DMS153 treated with DMSO at 0.1 percent for 48 hours (cell line): ENCODE results near the gene SHISA7.
A peak's percentile ranks its signal among the peaks of the same experiment; 100 is the strongest.

Experiments
- DNase-seq: peaks from one replicate; lab custom pipeline; 2025; ENCODE audit not compliant: unreplicated experiment; lab: John Stamatoyannopoulos, UW

SHISA7 gene

DNA sequence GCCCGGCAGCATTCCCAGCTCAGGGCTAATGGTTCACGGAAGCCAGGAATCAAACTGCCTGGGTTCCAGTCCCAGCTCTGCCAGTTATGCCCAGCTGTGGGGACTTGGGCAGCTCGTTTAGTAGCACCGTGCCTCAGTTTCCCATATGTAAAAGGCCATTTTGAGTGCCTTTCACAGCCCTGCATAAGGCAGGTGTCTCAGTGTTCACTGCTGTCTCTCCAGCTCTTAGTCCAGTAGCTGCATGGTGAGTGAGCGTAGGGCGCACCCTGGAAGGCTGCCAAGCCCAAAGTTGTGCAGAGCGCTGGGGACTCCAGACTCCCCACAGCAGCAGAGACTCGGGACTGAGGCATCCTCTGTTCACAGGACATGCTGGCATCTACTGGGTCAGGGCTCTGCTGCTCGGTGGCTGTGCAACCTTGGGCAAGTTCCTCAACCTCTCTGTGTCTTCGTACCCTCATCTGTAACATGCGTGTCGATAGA is 51.9 kb downstream of the SHISA7 start:
- no peak for DNase-seq

DNA sequence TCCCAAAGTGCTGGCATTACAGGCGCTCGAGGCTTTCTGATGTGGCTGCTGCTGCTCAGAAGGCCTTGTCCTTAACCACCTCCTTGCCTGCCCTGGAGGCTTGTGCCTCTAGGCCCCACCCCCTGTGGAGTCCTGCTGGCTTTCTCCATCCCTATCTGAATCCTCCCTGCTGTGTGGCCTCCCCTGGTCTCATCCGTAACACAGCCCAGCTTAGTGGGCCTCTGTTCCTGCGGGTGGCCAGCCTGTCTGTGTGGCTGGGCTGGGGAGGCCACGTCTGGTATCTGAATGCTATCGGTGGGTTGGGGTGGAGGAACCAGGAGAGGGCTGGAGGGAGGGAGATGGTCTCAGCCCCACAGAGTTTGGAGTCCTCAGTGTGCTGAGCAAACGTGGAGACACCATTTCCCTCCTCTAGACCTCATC is 52.6 kb downstream of the SHISA7 start:
- DNase-seq, result no peak

DNA sequence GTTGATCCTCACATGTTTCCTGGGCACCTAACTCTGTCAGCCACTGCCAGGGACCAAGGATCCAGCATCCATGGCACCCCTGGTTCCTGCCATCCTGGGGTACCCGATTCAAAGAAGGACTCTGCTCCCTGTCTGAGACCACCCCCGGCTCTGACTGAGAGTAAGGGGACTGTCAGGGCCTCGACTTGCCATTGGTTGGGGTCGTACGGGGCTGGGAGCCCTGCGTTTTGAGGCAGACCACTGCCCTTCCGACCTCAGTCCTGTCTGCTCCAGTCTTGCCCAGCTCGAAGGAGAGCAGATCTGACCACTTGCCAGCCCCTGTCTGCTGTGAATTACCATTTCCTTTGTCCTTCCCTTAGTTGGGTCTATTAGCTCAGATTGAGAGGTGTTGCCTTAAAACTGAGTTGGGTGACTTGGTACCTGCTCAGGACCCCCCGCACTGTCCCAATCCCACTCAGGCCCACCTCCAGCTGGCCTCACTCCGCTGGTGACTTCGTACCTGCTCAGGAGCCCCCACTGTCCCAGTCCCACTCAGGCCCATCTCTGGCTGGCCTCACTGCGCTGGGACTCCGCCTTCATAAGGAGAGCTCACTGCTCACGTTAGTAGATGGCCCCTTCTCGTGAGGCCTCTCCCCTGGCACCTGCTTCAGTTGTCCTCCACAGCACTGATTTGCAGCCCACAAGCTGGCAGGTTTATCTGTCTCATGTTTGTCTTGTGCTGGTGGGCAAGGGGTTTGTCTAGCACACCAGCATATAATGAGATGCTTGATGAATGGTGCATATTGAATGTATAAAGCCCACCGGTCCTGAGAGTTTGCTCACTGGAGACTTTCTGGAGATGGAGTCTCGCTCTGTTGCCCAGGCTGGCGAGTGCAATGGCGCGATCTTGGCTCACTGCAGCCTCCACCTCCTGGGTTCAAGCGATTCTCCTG is 53.4 kb downstream of the SHISA7 start:
- DNase-seq, result no peak

DNA sequence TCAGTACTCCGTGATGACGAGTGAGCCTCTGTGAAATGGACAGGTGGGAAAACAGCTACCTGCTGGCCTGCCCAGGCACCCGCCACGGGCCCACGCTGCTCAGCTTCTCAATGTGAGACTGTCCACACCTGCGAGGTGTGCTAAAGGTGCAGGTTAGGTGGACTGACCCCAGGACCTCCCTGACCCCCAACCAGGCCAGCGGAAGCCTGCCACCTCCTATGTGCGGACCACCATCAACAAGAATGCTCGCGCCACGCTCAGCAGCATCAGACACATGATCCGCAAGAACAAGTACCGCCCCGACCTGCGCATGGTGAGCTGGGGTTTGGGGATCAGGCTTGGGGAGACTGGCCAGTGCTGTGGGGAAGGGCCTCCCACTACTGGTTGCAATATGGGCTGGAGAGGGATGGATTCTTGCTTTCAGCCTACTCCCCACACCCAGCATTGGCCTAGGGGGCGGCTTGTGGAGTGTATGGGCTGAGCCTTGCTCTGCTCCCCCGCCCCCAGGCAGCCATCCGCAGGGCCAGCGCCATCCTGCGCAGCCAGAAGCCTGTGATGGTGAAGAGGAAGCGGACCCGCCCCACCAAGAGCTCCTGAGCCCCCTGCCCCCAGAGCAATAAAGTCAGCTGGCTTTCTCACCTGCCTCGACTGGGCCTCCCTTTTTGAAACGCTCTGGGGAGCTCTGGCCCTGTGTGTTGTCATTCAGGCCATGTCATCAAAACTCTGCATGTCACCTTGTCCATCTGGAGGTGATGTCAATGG is 55.2 kb downstream of the SHISA7 start:
- DNase-seq, result no peak

DNA sequence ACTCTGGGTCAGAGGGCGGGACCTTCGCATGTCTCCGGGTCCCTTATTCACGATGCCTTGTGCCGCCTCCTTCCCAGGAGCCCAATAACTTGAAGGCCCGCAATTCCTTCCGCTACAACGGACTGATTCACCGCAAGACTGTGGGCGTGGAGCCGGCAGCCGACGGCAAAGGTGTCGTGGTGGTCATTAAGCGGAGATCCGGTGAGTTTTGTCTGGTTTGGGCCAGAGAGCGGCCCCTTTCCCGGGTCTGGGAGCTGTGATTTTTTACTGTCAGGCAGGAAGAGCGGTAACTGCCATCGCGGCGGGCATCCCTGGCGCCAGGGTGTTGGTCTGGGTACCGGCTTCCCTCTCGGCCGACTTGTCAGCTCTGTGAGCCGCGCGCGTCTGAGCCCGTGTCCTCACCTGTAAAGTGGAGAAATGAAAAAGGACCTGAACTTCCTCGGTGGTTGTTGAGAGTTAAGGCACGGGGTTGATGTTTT is 56.6 kb downstream of the SHISA7 start:
- no peak for DNase-seq

DNA sequence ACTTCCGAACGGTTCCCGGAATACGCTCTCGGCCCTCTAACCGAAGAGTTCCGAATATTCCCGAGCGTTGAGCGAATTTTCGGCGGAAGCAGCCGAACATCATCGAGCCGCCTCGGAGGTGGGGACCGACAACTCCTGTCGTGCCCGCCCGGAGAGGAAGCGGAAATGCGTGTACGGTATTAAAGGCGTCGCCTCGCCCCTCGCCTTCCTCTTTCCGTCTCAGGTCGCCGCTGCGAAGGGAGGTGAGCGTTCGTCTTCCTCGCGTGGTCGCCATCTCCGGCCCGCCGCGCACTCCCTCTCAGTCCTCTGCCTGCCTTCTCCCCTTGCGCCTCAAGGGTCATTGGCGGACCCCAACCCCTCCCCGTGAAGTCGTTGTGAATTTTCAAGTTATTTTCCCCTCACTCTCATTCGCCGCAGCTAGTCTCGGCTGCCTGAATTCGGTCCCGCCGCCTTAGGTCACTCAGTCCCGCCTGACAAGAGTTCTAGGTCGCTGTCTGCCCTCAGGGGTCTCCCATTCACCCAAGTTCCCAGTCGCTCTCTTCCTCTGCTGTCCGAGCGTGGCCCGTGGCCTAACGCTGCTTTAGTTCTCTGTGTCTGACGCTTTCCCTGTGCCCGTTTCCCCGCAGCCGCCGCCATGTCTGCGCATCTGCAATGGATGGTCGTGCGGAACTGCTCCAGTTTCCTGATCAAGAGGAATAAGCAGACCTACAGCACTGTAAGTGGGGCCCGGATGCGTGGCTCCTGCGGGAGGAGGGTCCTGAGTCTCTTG is 57.2 kb downstream of the SHISA7 start, which contains the start of gene RPL28:
RPL28 (plus strand) TSS at position 209 of the 769 bp plus-strand sequence; CDS start at position 635, 426 bp downstream.
- DNase-seq, result peak; percentile 96

DNA sequence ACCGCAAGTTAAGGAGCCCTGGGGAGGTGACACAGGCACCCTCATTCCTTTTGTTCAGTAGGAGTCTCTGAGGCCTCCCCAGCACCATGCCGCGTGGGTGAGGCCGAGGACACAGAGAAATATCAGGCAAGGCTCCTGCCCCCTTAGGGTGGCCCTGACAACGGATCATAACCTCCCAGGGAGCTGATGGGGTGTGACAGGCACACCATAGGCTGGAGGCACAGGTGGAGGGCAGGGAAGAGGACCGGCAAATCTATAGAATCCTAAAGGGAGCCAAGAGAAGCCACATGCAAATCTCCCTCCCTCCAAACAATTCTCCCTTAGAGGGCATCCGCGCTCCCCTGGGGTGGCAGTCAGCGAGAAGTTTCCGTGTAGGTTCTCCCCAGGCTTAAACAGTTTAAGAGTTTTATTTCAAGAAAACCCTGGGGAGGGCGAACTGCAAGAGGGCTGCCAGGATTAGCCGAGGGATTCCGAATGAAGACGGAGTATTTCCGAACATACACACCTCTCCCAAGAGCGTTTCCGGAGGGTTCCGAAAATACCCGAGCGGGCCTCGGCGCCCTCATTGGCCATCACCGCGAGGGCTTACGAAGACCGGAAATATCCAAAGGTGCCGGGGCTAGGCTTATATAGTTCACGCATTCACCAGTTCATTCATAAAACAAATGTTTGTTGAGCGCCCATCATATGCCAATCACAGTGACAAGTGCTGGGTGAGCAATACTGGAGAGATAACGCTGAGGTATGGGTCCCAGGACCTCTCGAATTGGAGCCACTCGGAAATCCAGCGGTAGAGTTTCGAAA is 58.0 kb downstream of the SHISA7 start:
- peak; percentile 92 for DNase-seq

DNA sequence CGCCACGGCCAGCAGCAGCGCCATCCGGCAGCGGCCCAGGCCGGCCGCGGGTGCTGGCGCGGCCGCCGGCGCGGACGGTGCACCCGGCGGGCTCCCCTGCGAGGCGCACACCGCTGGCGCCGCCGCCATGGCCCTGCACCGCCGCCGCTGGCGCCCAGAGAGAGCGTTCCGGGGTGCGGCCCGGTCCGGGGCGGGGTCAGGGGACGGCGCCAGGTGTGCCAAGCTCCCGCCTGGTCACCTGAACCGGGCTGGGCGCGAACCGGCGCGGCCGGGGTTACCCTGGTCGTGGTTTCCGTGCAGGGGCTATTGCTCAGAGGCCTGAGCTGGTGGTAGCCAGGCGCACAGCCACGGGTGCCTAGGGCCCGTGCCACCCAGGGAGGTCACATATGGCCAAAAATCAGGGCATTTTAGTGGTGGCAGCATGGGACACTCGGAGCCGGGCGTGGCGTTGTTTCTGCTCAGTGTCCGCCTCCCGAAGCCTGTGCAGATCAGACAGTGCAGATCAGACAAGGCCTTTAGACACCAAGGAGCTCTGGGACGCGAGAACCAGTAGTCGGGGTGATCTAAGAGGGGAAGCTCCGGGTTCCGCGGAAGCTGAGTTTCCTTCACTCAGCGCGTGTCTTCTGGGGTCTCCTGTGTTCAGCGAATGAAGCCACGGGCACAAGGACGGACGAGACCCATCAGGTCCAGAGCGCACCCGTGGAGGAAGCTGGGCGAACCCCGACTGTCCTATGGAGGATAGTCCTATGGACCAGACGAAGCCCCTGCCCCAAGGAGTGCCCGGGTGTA is 58.8 kb downstream of the SHISA7 start, which contains the start of gene TMEM238:
TMEM238 (minus strand) TSS at position 162 of the 789 bp plus-strand sequence; CDS start at position 129, 33 bp downstream.
- DNase-seq, result no peak

DNA sequence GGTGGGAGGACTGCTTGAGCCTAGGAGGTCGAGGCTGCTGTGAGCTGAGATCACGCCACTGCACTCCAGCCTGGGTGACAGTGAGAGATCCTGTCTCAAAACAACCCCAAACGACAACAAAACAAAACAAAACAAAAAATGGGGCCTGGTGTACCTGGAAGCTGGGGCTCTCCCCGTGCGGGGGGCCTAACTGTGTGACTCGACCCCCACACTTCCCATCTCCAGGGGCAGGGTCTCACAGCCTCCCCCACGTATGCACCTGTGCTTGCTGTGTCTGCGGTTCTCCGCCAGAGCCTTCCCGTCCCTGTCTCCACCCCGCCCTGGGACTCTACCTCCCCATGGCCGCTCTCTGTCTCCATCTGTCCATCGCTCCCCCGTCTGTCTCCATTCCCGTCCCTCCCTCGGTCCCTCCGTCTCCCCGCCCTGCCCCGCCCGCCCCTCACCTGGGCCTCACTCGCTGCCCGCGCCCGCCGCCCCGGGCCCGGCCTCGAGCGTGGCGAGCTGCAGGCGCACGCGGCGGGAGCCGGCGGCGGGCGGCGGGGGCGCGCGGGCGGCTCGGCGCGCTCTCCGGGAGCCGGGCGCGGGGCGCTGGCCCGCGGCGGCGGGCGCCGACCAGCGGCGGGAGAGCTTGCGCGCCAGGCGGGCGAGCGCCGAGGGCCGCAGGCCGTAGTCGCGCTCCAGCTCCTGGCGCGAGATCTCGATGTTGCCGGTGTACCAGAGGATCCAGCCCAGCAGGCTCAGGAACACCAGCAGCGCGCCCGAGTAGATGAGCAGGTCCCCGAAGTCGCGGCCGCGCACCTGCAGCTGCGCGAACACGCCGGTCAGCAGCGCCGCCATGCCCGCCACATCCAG is 59.6 kb downstream of the SHISA7 start:
- peak; percentile 30 for DNase-seq

DNA sequence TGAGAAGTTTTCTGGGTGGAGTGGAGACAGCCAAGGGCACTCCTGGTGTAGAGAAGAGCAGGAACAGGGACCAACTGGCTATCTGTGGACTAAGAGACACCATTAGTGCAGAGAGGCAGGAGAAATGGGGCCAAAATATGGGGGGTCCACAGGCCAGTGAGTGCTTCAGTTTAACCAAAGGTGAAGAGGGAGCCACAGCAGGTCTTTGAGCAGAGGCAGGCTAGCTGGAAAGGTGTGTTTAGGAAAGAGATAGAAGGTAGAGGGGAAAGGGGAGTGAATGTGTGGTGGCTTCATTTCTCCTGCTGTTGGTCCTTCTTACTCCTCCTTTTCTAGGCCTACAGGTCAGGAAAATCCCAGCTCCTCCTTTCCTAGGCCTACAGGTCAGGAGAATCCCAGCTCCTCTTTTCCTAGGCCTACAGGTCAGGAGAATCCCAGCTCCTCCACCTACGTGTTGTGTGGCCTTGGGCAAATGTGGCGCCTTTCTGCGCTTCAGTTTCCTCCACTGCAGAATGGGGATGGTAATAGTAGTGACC is 60.5 kb downstream of the SHISA7 start:
- DNase-seq, result no peak

DNA sequence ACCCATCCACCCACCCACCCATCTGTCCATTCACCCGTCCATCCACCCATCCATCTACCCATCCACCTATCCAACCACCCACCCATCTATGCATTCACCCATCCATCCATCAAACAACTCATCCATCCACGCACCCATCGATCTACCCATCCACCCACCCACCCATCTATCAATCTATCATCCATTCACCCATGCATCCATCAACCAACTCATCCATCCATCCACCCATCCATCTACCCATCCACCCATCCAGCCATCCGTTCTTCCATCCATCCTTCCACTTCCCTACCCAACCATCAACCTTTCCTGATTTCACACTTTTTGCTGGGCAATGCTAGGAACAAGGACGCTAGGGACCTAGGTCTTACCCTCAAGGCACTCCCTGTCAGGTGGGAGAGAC is 61.1 kb downstream of the SHISA7 start:
- DNase-seq, result no peak

DNA sequence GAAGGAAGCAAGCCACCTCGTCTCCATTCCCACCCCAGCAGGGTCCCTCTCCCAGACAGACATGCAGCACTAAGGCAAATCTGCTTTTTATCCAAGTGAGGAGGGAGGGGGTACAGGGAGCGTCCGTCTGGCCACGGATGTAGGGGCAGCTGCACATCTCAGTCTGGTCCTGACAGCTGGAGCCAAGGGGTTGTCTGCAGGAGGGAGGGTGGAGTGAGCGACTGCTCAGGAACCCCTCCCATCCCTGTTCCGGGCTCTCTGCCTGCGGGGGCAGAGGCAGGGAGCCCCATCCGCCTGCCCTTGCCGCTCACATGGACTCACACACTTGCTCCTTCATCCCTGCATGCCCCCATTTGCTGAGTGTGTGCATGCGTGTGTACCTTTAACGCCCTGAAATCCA is 63.9 kb downstream of the SHISA7 start:
- no peak for DNase-seq
